HG03095 (cell line): Measurements from ENCODE around the gene GNAQ.

Source experiments
- ATAC-seq: cut with Tn5 transposase; IDR thresholded peaks from one replicate; pipeline ENCODE4 v1.9.1; 2021; ENCODE audit warnings: moderate library complexity; ENCODE audit not compliant: unreplicated experiment

Gene GNAQ

GRCh38 chr9:77977210-77977611 lies 54.4 kb downstream of the GNAQ start:
- ATAC-seq = no peak

- ATAC-seq = no peak
Measured at GRCh38 chr9:77975806-77976205, 55.8 kb downstream of the GNAQ start.

DNA sequence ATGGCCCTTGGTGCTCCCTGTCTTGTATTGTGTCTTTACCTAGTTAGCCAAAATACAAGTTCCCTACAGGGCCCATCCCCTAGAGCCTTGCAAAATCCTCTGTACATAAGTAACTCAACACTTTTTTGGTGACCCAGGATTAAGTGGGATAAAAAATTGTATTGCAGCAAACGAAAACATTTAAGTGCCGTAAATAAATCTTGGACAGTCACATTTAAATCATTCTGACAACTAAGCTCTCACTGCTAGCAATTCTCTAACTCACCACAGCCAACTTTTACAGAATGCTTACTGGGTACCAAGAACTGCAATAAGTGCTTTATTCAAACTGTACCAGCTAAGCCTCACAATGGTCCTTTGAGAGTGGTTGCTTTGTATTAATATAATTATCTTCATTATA lies 56.6 kb downstream of the GNAQ start:
- no peak for ATAC-seq

- no peak for ATAC-seq
Measured at GRCh38 chr9:77974434-77974833, 57.2 kb downstream of the GNAQ start.

DNA sequence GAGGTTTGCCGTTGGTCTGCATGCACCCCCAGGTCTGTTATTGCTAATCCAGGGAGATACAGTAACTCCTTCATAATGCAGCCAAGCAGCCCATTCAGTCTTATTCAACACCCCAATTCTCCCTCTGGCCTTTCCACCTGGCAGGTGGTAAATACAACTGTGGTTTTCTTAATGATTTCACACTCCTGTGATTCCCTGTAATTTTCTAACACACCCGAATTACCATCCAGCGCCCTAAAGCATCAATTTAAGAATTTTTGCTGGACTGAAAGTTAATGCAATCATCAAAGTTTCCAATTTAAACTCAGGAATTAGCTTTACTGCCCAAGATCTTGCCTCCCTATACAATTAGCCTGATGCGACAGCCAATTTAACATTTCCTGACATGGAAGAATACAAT lies 62.5 kb downstream of the GNAQ start:
- no peak for ATAC-seq

- ATAC-seq = no peak
Measured at GRCh38 chr9:77968506-77968905, 63.1 kb downstream of the GNAQ start.

GRCh38 chr9:77966718-77967117 lies 64.9 kb downstream of the GNAQ start:
- no peak for ATAC-seq

DNA sequence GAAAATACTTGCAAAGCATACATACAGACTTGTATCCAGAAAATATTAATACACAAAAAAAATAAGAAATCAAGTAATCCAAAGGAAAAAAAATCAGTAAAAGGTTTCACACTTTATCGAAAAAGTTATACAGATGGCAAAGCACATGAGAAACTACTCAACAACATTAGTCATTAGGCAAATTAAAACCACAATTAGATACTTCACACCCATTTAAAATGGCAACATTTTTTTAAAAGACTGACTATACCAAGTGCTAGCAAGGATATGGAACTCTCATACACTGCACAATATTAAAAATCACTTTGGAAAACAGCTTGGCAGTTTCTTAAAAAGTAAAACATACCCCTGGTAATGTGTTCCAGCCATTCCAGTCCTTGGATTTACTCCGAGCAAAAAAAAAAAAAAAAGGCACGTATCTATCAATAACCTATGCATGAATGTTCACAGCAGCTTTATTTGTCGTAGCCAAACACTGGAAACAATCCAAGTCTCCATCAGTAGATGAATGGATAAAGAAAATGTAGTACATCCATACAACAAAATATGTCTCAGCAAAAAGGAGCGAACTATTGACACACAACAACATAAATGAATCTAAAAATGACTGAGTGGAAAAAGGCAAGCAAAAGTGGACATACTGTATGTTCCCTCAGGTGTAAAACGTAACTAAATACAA lies 66.0 kb downstream of the GNAQ start:
- no peak for ATAC-seq

DNA sequence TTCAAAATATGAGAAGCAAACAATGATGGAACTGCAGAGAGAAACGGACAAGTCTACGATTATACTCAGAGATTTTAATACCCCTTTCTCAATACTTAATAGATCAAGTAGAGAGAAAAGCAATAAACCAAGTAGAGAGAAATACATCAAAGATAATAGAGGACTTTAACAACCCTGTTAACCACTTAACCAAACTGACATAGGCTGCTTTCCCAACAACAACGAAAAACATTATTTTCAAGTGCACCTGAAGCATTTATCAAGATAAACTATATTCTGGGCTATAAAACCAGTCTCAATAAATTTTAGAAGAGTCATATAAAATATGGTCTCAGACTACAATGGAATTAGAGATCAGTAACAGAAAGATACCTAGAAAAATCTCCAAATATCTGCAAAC lies 67.4 kb downstream of the GNAQ start:
- ATAC-seq = no peak

DNA sequence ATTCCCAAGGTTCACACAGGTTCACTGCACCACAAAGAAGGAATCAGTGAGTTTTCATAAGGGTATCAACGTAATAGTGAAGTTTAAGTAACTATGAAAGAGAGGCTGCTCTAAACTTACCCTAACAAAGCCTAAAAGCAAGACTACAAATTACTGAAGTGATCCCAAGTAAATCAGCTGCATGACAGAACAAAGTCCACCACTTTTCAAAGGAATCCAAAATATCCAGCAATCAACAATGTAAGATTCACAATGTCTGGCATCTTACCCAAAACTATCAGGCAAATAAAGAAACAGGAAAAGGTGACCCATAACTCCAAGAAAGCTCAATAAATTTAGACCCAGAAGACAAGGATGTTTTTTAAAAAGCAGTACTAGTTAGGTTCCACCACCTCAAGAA lies 70.1 kb downstream of the GNAQ start:
- ATAC-seq = no peak

- no peak for ATAC-seq
Measured at GRCh38 chr9:77960356-77961153, 71.1 kb downstream of the GNAQ start.

GRCh38 chr9:77959803-77960202 lies 71.8 kb downstream of the GNAQ start:
- no peak for ATAC-seq

GRCh38 chr9:77957652-77958051 lies 74.0 kb downstream of the GNAQ start:
- ATAC-seq = no peak

DNA sequence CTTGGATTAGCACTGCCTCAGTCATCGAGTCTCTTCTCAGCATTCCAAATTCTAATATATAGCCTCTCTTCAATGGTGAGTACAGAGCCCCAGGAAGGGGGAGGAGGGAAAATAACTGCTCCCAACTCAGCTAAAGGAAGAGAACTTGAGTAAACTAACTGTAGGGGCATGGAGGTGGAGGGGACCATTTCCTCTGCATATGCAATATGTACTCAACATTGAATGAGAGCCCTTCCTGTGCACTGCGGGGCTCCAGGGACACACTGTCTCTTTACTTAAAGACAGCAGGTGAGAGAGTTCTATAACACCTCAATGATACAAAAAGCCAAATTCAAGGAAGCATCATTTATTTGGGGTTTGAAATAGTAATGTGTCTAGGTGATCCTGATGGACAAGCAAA lies 75.1 kb downstream of the GNAQ start:
- ATAC-seq = no peak

DNA sequence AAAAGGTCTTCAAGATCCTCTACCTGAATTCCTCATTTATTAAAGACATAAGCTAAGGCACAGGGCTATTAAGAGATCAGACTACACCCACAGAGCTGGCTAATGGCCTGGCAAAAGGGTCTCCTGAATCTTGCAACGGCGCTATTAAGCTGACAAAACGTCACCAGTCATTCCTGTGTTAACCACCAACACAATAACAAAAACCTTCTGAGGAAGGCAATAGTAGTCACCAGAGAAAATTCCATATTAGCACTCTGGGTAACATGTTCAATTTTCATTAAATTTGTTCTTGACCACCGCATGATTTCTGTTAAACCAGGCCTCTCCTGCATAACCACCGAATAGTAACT lies 77.0 kb downstream of the GNAQ start:
- ATAC-seq = no peak

- no peak for ATAC-seq
Measured at GRCh38 chr9:77954013-77954665, 77.5 kb downstream of the GNAQ start.

DNA sequence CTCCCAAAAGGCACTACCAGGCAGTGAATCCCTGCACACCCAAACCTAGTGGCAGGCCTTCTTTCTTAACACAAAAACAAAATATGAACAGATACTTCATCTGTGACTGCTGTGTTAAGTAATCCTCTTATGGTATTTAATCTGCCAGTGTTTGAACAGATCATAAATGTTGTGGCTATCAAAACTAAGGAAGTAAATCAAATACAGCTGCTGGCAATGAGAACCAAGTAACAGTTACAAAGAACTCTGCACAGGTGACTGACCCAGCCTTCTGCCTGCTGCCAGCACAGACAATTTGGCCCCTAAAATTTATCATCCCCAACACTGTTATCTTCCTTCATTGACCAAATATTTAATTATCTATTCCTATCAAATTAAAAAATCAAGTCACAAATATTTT lies 78.0 kb downstream of the GNAQ start:
- ATAC-seq = no peak

DNA sequence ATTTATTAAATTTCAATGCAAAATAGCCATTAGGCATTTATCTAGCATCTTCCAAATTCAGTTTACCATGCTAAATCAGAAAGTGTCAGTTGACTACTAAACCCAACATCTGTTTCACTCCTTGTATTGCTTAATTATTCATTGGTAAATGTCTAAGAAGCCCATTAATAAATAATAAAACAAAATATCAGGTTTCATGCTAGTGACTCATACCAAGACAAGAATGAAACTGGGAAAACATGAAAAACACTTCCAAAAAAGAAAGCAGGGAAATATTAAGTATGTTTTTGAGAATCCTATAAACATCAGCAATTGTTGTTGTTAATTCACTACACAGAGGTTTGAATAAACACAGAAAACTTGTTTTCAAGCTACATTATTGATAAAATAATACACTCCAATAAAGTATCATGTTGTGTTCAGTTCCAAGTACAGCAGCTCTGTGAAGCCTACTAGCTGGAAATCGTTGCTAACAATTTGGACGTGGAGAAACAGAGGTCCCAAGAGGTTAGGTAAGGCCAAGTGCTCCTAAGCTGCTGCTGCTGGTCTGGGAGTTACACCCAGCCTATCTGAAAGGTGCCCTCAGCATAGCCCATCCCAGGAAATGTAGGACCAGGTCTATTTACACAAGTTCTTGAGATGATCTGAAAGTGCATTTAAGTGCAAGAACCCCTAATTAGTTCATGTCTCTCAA lies 78.8 kb downstream of the GNAQ start:
- ATAC-seq = no peak

DNA sequence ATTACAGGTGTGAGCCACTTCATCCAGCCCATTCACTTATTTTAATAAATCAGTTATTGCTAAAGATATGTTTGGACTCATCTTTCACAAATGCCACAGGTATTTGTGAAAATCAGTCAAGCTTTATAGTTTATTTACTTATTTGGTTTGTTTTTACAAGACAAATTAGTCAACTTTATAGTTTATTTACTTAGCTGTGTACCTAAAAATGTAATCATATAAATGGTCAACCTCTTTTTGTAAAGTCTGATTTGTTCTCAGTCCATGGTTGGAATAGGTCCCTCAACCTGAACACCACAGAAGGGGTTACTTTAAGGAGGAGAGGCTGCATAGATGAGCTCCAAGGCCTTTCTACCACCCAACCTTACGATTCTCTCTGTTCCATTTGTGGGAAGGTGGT lies 80.2 kb downstream of the GNAQ start:
- ATAC-seq = no peak

GRCh38 chr9:77949751-77950436 lies 81.7 kb downstream of the GNAQ start:
- no peak for ATAC-seq

DNA sequence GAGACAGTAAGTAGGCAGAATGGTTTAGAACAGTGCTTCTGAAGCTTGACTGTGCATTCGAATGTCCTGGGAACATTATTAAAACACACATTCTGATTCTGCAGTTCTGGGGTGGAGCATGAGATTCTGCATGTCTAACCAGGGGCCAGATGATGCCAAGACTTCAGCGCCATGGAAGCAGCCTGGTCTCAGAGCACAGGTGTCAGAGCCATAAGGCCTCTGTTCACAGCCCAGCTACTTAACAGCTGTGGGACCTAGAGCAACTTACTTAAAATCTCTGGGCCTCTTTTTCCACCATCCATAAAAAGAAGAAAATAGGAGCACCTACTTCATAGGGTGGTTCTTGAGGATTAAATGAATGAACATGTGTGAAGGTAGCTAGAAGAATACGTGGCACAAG lies 84.0 kb downstream of the GNAQ start:
- ATAC-seq = no peak
